Epithelial cell of esophagus (primary cell): Measurements from ENCODE around the gene ADSS1.

Source experiments
- DNase-seq: peaks from one replicate; pipeline ENCODE4 v3.0.0; 2010; ENCODE audit warnings: low read depth
- H3K4me3 ChIP-seq: 2 replicates; pipeline ENCODE4 v1.5.1; 2011; ENCODE audit warnings: mild to moderate bottlenecking, low read length, control low read depth
- CTCF ChIP-seq: IDR thresholded peaks from 2 replicates; pipeline ENCODE4 v1.5.1; 2011; ENCODE audit warnings: low read depth, mild to moderate bottlenecking, low read length, control low read depth, inconsistent platforms; ENCODE audit not compliant: insufficient read depth; ENCODE audit errors: missing control alignments

The ADSS1 gene

DNA sequence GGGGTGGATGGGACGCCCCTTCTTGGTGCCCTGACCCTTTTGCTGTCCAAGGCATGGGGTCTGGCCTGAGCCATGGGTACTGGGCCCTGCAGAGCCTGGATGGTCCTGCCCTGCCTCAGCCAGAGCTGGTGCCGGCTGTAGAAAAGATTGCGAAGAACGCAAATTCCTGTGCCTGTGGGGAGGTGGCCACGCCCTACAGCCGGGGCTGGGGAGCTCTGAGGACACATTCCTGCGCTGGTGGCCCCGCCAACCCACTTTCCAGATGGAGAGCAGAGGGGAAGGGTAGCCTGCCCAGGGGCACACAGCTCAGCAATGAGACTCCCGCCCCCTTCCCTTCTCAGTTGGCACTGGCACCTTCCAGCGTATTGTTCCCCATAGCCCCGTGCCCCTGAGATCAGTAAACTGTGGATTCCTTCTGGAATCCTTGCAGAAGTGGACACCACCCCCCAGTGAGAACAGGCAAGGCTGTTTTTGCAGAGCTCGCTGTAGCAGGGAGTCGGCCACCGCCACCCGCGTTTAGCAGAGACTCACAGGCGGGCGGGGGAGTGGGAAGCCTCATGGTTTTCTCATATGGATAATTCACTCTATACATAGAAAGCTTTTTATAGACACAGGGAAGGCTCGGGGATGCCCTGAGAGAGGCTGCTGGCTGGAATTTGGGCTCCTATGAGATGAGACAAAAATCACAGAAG lies 26.0 kb upstream of the ADSS1 start:
- no peak for DNase-seq
- no peak overlapping the region for H3K4me3 ChIP-seq
- TF ChIP-seq CTCF: no peak

DNA sequence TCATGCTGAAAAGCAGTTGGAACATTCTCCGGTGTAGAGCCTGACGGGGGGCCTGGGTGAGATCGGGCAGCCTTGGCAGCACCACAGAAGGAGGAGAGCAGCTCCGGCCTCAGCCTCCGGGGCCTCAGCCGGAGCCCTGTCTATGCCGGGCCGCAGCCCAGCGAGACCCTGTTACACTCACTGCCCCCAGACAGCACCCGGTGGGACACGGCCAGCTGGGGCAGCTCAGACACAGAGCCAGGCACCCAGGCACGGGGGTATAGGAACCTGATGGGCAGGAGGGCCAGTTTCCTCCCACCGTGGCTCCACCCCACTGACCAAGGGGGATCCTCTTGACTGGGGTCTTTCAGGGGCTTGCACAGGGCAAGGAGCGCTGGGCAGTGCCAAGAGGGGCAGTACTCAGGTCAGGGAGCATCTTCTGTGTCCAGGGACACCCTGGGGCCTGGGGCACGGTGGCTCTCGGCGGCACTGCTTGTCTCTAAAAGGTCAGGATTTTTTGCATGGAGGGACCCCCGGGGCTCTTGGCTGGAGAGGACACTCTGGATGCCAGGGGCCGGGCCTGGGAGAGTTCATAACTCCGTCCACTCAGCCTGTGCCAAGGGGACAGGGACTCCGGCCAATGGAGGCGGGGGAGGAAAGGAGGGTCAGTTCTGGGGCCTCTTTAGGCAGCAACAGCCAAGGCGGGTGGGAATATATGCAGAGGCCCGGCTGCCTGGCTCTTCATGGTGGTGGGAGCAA lies 25.2 kb upstream of the ADSS1 start:
- TF ChIP-seq CTCF: no peak
- no peak overlapping the region for H3K4me3 ChIP-seq
- no peak for DNase-seq

DNA sequence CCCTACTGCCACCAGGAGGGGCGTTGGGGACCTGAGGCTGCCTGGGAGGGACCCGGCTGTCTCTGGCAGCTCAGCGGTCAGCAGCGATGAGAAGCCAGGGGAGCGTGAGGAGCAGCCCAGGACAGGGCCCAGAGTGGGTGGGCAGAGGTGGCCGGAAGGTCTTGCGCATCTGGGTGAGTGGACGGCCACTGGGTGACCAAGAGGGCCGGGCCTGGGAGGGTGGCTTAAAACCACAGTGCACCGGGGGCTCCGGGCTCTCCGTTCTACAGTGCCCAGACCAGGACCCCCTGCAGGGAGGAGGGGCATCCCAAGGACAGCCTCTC lies 24.6 kb upstream of the ADSS1 start:
- no peak for TF ChIP-seq CTCF
- H3K4me3 ChIP-seq: no peak overlapping the region
- DNase-seq: no peak

DNA sequence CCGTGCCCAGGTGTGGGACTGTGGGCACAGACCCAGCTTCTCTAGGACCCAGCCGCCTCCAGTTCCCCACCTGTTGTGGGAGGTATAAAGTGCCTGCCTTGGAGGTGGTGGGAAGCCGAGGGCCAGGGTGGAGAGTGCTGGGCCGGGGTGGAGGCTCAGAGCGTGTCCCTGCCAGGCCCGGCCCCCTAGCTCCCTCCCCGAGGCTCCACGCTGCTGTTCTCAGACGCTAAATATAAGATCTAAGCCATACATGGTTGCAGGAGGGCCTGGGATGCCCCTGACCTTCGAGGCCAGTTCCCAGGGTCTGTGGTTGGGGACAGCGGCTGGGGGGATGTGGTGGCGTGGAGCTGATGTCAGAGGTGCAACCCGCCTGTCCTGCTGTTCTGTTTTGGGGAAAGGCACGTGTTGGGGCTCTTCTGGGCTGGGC lies 23.8 kb upstream of the ADSS1 start:
- no peak for DNase-seq
- TF ChIP-seq CTCF: no peak
- H3K4me3 ChIP-seq: no peak overlapping the region

GRCh38 chr14:104700747-104701217 lies 23.2 kb upstream of the ADSS1 start:
- DNase-seq: no peak
- no peak overlapping the region for H3K4me3 ChIP-seq
- TF ChIP-seq CTCF: no peak

DNA sequence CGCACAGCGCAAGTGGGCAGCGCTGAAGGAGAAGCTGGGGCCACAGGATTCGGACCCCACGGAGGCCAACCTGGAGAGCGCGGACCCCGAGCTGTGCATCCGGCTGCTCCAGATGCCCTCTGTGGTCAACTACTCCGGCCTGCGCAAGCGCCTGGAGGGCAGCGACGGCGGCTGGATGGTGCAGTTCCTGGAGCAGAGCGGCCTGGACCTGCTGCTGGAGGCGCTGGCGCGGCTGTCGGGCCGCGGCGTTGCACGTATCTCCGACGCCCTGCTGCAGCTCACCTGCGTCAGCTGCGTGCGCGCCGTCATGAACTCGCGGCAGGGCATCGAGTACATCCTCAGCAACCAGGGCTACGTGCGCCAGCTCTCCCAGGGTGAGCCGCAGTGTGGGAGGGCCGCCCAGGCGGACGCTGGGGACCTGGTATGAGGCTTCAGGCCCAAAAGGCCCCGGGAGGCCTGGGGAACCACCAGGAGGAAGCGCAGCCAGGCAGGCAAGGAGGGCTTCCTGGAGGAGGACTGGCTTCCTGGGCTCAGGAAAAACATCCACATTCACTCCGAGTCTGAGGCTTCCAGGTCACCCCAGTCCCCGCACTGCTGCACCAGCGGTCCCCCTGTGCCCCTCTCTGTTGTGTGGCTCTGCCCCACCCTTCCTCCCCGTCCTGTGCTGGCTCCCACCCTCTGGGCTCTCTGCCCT lies 22.5 kb upstream of the ADSS1 start:
- no peak overlapping the region for H3K4me3 ChIP-seq
- no peak for TF ChIP-seq CTCF
- no peak for DNase-seq
